Effector memory CD8-positive, alpha-beta T cell (primary cell): ENCODE data around the gene IFIT1.

Experiments used
- ATAC-seq: fragments of 150-1000 bp; cut with Tn5 transposase; replicated peaks from 2 replicates; pipeline ENCODE4 v1.10.0; 2021; ENCODE audit warnings: mild to moderate bottlenecking, moderate library complexity
- DNase-seq, 3 experiments: peaks; one replicate each; pipeline ENCODE4 v3.0.0; 2021
- H3K27ac Mint-ChIP-seq, 2 donors: one replicate each; pipeline ENCODE4 v1.8.0; 2022; ENCODE audit warnings: mild to moderate bottlenecking in 2 of 2, mixed read lengths in 2 of 2, moderate library complexity in 2 of 2
- H3K27me3 Mint-ChIP-seq, 2 donors: one replicate each; pipeline ENCODE4 v1.8.0; 2022; ENCODE audit warnings: mixed read lengths in 2 of 2
- H3K36me3 Mint-ChIP-seq: one replicate; pipeline ENCODE4 v1.8.0; 2022; ENCODE audit warnings: mild to moderate bottlenecking, moderate library complexity, mixed read lengths; ENCODE audit not compliant: insufficient read depth
- H3K4me1 Mint-ChIP-seq, 2 donors: one replicate each; pipeline ENCODE4 v1.8.0; 2022; ENCODE audit warnings: low read depth in 2 of 2, mixed read lengths in 2 of 2
- H3K4me3 Mint-ChIP-seq, 2 donors: one replicate each; pipeline ENCODE4 v1.8.0; 2022; ENCODE audit warnings: mild to moderate bottlenecking in 2 of 2, mixed read lengths in 2 of 2, moderate library complexity in 2 of 2
- H3K9me3 Mint-ChIP-seq, 2 donors: one replicate each; pipeline ENCODE4 v1.8.0; 2022; ENCODE audit warnings: mixed read lengths in 2 of 2

Gene IFIT1

DNA sequence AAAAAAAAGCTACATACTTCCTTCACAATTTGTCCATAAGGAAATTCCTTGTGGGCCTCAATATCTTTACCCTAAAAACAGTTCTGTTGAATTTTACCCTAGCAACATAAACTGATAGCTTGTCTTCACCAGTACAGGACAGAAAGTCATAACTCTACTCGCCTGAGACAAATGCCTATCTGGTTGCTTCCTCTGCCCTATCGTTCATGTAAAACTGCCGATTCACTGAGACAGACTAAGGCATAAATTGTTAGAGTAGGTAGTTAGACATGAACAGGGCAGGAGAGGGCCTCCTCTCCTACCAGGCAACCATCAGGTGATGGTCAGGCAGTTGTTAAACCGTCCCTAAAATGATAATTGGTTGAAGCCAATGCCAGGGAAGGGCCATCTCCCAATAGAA is 39.6 kb upstream of the IFIT1 start:
- no peak overlapping the region for H3K27ac Mint-ChIP-seq
- H3K4me1 Mint-ChIP-seq = peaks cover 0 to 3% of the 10 kb centered on the region in 2 donors
- H3K9me3 Mint-ChIP-seq = no peaks in the 10 kb centered on the region
- peaks cover 16 to 77% of the 10 kb centered on the region in 2 donors for H3K27me3 Mint-ChIP-seq
- no peak overlapping the region for H3K4me3 Mint-ChIP-seq
- peaks cover 2% of the 10 kb centered on the region for H3K36me3 Mint-ChIP-seq
- ATAC-seq = no peak
- DNase-seq = no peak

DNA sequence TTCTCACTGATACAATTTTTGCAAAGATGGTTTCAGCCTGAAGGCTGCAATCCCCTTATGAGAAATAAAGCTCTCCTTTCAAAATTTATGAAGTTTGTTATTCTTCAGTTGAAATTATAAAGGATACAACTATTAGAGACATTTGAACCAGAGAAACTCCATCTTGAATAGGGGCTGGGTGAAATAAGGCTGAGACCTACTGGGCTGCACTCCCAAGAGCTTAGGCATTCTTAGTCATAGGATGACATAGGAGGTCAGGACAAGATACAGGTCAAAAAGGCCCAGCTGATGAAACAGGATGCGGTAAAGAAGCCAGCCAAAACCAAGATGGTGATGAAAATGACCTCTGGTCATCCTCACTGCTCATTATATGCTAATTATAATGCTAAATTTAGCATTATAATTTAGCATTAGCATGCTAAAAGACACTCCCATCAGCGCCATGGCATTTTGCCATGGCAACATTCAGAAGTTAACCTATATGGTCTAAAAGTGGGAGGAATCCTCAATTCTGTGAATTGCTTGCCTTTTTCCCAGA is 37.0 kb upstream of the IFIT1 start:
- Mint-ChIP-seq H3K4me1 (peaks cover 0 to 3% of the 10 kb centered on the region in 2 donors), H3K27me3 (peaks cover 16 to 56% of the 10 kb centered on the region in 2 donors), H3K27ac (no peak overlapping the region), H3K36me3 (peaks cover 2% of the 10 kb centered on the region), H3K9me3 (no peaks in the 10 kb centered on the region), H3K4me3 (no peak overlapping the region)
- no peak for DNase-seq
- no peak for ATAC-seq

DNA sequence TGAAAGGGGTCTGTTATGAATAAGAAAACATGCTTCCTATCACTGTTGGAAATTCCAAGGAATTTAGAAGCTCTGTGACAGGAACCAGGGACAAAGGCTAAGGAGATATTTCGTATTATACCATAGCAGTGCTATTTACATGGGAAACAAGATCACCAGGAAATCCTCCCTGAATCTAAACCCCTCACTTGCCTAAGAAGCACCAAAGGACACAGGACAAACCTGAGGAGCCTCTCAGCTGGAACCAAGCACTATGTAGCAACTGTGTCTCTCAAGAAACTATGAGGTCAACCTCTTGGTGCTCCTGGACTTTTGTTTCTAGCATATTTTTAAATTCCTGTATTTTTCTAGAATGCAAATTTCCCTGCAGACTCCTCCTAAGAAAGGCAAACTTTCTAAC is 35.3 kb upstream of the IFIT1 start:
- H3K36me3 Mint-ChIP-seq = peaks cover 2% of the 10 kb centered on the region
- H3K4me3 Mint-ChIP-seq = no peak overlapping the region
- no peaks in the 10 kb centered on the region for H3K9me3 Mint-ChIP-seq
- ATAC-seq (no peak), DNase-seq (no peak)
- H3K4me1 Mint-ChIP-seq = peaks cover 0 to 3% of the 10 kb centered on the region in 2 donors
- peaks cover 12 to 48% of the 10 kb centered on the region in 2 donors for H3K27me3 Mint-ChIP-seq
- no peak overlapping the region for H3K27ac Mint-ChIP-seq

DNA sequence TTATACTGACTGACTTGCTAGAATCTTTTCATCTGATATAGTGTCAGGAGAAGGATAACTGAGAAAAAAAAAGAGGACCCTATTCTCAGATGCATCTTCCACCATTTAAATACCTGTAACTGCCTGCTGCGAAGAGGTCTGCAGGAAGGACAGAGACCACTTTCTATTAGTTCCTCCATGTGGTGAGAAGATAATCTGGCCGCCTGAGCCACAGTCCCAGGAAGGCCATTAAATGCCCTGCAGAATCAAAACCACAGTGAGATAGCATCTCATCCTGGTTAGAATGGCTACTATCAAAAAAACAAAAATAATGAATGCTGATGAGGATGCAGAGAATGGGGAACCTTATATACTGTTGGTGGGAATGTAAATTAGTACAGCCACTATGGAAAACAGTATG is 34.4 kb upstream of the IFIT1 start:
- peaks cover 4 to 39% of the 10 kb centered on the region in 2 donors for H3K27me3 Mint-ChIP-seq
- peaks cover 2% of the 10 kb centered on the region for H3K36me3 Mint-ChIP-seq
- no peak for DNase-seq
- ATAC-seq = no peak
- H3K4me1 Mint-ChIP-seq = no peaks in the 10 kb centered on the region
- H3K9me3 Mint-ChIP-seq = no peaks in the 10 kb centered on the region
- H3K27ac Mint-ChIP-seq = no peak overlapping the region
- H3K4me3 Mint-ChIP-seq = no peak overlapping the region

DNA sequence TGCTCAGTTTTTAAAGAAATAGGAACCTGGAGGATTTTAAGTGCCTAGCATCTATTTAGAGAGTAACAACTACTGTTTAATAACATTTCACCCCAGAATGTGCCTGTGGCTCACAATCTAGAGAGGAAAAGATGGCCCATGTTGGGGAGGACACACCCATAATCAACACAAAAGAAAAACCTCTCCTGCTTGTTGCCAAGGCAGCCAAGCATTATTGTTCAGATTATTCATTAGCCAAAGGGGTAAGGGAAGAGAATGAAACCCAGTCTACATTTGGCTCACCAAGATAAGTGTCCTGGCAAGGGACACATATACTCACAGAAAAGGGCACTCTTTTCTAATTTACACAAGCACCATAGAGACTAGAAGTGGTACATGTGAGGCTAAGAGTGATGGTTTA is 32.3 kb upstream of the IFIT1 start:
- ATAC-seq (no peak), DNase-seq (no peak)
- no peaks in the 10 kb centered on the region for H3K4me1 Mint-ChIP-seq
- no peak overlapping the region for H3K4me3 Mint-ChIP-seq
- H3K36me3 Mint-ChIP-seq = no peaks in the 10 kb centered on the region
- H3K27me3 Mint-ChIP-seq = peaks cover 0 to 18% of the 10 kb centered on the region in 2 donors
- no peak overlapping the region for H3K27ac Mint-ChIP-seq
- no peaks in the 10 kb centered on the region for H3K9me3 Mint-ChIP-seq

DNA sequence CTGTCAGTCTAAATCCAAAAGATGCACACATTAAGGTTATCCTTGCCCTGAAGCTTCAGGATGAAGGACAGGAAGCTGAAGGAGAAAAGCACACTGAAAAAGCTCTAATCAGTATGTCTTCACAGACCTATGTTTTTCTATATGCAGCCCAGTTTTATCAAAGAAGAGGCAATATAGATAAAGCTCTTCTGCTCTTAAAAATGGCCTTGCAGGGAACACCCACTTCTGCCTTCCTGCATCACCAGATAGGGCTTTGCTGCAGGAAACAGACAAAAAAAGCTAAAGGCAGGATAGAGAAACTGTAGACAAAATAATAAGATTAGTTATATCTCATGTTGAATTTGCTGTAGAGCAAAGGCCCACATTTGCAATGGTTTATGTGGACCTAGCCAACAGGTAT is 29.5 kb upstream of the IFIT1 start:
- Mint-ChIP-seq H3K4me1 (peaks cover 7 to 8% of the 10 kb centered on the region in 2 donors), H3K27me3 (peaks cover 0 to 11% of the 10 kb centered on the region in 2 donors), H3K4me3 (no peak overlapping the region), H3K36me3 (no peaks in the 10 kb centered on the region), H3K9me3 (peaks cover 0 to 1% of the 10 kb centered on the region in 2 donors), H3K27ac (no peak overlapping the region)
- DNase-seq (no peak), ATAC-seq (no peak)

DNA sequence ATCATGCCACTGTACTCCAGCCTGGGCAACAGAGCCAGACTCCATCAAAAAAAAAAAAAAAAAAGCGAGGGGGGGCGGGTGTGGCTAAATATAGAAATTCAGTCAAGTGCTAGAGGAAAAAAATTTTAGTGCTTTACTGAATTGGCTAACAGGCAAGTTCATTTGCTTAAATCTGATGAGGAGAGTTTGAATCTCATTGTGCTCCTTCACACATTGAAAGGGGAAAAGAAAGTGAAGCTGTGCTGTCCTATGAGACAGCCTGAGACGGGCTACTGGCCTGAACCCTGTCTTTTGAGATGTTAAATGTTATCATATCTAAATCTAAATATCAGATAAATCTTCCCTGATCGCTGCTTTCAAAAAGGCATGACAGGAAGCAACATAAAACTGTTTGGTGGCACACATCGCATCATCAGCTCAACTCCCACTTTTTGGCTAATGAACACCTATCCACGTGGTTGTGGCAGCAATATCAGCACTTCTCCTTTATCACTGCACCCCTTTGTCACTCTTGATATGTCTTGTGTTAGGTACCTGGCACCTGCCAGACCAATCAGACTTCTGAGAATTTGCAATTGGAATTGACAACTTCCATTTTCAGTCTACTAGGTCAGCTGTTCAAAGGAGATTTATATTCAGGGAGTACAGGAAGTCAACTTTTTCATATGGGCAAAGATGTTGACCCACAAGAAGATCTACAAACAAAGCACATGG is 28.5 kb upstream of the IFIT1 start:
- Mint-ChIP-seq H3K36me3 (no peaks in the 10 kb centered on the region), H3K27ac (no peak overlapping the region), H3K9me3 (peaks cover 0 to 1% of the 10 kb centered on the region in 2 donors), H3K27me3 (peaks cover 0 to 11% of the 10 kb centered on the region in 2 donors), H3K4me1 (peaks cover 10 to 15% of the 10 kb centered on the region in 2 donors), H3K4me3 (no peak overlapping the region)
- no peak for ATAC-seq
- no peak for DNase-seq

DNA sequence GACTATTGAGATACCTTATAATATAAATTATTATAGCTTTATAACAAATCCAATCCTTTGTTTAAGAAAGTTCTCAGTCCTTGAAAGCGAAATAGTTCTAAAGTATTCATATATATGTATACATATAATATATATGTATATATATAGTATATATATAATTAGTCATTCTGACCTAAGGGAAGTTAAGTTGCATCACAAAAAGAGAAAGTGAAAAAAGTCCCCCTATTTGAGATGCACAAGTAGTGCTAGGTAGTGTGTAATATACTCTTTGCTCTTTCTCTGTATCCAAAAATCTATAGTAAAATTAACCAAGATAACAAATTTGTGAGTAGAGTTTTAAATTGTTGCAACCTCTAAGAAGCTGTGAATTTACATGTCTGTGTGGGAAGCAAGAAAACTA is 27.9 kb upstream of the IFIT1 start:
- no peak overlapping the region for H3K27ac Mint-ChIP-seq
- H3K4me1 Mint-ChIP-seq = peaks cover 12 to 20% of the 10 kb centered on the region in 2 donors
- H3K27me3 Mint-ChIP-seq = peaks cover 0 to 11% of the 10 kb centered on the region in 2 donors
- H3K36me3 Mint-ChIP-seq = no peaks in the 10 kb centered on the region
- DNase-seq = no peak
- ATAC-seq = no peak
- H3K4me3 Mint-ChIP-seq = no peak overlapping the region
- H3K9me3 Mint-ChIP-seq = peaks cover 0 to 1% of the 10 kb centered on the region in 2 donors

DNA sequence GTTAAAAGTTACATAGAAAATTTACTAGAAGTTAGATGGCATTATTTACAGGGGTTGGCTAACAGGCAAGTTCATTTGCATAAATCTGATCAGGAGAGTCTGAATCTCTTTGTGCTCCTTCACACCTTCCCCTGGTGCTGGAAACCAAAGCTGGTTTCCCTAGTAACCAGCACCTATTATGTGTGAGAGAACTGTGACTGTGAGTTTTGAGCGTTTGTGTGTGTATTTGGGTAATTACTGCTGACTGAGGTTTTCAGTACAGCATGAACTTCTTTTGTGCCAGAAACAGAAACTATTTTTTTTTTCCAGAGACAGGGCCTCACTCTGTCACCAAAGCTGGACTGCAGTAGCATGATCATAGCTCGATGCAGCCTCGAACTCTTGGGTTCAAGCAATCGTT is 24.9 kb upstream of the IFIT1 start:
- H3K27ac Mint-ChIP-seq = peak overlapping the region; percentile 38 to 44
- no peaks in the 10 kb centered on the region for H3K36me3 Mint-ChIP-seq
- peaks cover 12 to 22% of the 10 kb centered on the region in 2 donors for H3K4me1 Mint-ChIP-seq
- peaks cover 9 to 12% of the 10 kb centered on the region in 2 donors for H3K27me3 Mint-ChIP-seq
- peak overlapping the region in 1 of 2 donors; percentile 21 for H3K4me3 Mint-ChIP-seq
- DNase-seq (peak; percentile 20 to 27 (median 24)), ATAC-seq (peak; percentile 95)
- peaks cover 0 to 1% of the 10 kb centered on the region in 2 donors for H3K9me3 Mint-ChIP-seq

DNA sequence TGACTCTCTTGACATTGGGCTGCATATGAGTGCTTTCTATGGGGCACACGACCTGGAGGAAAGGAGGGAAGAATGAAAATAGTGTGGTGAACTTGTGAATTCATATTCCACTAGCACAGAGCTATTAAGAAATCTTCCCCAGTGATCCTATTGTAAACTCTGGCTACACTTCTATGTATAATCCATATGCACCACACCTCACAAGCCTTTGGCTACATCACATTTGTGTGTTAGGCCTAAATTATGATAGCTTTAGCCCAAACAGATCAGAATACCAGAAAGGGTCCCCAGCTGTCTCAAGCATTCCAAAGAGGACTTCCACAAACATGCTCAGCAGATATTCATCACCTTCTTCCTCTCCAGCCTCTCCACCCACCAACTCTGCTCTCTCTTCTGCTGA is 24.3 kb upstream of the IFIT1 start:
- ATAC-seq = no peak
- no peaks in the 10 kb centered on the region for H3K36me3 Mint-ChIP-seq
- peak overlapping the region; percentile 38 to 44 for H3K27ac Mint-ChIP-seq
- no peak overlapping the region for H3K4me3 Mint-ChIP-seq
- peaks cover 0 to 1% of the 10 kb centered on the region in 2 donors for H3K9me3 Mint-ChIP-seq
- DNase-seq = no peak
- H3K27me3 Mint-ChIP-seq = peaks cover 14 to 18% of the 10 kb centered on the region in 2 donors
- H3K4me1 Mint-ChIP-seq = peaks cover 12 to 22% of the 10 kb centered on the region in 2 donors

DNA sequence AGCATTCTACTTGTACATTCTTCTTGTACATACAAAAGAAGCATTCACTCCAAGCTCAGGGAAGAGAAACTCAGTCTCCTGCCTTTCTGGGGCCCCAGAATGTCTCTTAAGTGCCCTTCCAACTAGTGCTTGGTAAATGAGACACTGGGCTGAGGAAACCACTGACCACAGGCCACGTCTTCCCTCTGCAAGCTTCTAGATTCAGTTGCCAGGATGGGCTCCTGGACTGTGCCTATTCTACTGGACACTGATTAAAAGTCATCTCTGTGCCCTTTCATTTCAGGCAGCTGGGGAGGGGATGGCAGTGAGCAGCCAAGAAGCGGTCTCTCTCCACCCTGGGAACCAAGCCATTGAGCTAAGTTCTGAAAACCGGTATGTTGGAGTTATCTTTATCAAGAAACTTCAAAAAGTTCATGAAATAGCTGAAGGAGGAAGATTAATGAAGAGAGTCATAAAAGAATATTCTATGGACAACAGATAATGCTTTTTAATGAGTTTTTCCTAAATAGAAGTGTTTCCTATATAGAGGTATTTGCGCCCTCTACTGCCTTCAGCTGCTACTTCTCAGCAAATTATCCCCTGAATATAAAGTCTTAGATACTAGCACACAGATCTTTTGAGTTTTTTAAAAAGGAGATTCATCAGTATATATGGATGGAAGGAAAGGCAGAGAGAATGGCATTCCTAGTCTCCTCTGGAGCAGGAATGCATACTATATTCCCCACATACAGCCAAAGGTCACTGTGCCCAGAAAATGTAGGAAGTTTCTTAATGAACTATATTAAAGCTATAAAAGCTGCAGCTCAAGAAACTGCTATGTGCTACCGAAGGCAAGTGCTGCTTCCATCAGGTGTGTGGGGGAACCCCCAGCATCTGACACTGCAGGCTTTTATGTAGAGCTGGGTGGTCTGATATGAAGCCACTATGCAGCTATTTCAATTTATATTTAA is 23.0 kb upstream of the IFIT1 start:
- H3K9me3 Mint-ChIP-seq = peaks cover 0 to 1% of the 10 kb centered on the region in 2 donors
- peaks cover 12 to 22% of the 10 kb centered on the region in 2 donors for H3K4me1 Mint-ChIP-seq
- peaks cover 19% of the 10 kb centered on the region in 2 donors for H3K27me3 Mint-ChIP-seq
- peak overlapping the region in 1 of 2 donors; percentile 51 for H3K27ac Mint-ChIP-seq
- DNase-seq (no peak), ATAC-seq (no peak)
- no peaks in the 10 kb centered on the region for H3K36me3 Mint-ChIP-seq
- H3K4me3 Mint-ChIP-seq = no peak overlapping the region

DNA sequence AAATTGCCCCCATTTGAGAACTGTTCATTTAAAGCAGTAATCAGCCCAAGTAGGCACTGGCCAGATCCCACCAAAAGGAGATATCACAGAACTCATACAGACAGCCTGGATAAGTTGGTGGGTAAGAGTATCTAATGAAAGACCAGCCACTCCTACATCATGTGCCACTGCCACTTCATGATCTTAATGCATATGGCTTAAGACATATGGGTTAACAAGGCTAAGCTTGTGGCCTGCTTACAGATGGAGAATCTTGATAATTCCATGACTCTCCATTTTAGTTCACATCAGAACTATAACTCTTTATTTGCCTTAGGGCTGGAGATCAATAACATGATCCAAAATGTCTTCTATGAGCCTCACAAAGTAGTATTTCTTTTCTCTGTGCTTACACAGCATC is 21.3 kb upstream of the IFIT1 start:
- H3K4me1 Mint-ChIP-seq = peaks cover 12 to 22% of the 10 kb centered on the region in 2 donors
- peaks cover 19 to 20% of the 10 kb centered on the region in 2 donors for H3K27me3 Mint-ChIP-seq
- H3K4me3 Mint-ChIP-seq = no peak overlapping the region
- ATAC-seq (no peak), DNase-seq (no peak)
- H3K36me3 Mint-ChIP-seq = no peaks in the 10 kb centered on the region
- peak overlapping the region in 1 of 2 donors; percentile 62 for H3K27ac Mint-ChIP-seq
- no peaks in the 10 kb centered on the region for H3K9me3 Mint-ChIP-seq

DNA sequence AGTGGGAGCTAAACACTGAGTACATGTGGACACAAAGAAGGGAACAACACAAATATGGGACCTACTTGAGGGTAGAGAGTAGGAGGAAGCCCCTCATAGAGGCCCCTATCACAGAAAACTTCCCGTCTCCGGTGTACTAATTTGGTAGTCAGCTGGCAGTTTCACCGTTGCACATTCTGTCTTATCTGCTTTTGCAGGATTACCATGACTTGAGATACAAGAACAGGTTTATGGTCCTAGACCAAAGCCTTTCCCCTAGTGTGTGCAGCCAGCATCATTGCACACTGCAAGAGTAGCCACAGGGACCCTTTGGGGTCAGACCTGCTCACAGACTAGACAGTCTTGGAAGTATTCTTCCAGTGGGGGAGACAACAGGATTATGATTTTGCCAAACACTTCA is 20.4 kb upstream of the IFIT1 start:
- H3K9me3 Mint-ChIP-seq = no peaks in the 10 kb centered on the region
- peaks cover 12 to 22% of the 10 kb centered on the region in 2 donors for H3K4me1 Mint-ChIP-seq
- no peak overlapping the region for H3K27ac Mint-ChIP-seq
- no peak for DNase-seq
- H3K27me3 Mint-ChIP-seq = peaks cover 19 to 20% of the 10 kb centered on the region in 2 donors
- ATAC-seq = no peak
- no peak overlapping the region for H3K4me3 Mint-ChIP-seq
- H3K36me3 Mint-ChIP-seq = no peaks in the 10 kb centered on the region
